Measurements from ENCODE around the gene PTPN3.

The PTPN3 gene

DNA sequence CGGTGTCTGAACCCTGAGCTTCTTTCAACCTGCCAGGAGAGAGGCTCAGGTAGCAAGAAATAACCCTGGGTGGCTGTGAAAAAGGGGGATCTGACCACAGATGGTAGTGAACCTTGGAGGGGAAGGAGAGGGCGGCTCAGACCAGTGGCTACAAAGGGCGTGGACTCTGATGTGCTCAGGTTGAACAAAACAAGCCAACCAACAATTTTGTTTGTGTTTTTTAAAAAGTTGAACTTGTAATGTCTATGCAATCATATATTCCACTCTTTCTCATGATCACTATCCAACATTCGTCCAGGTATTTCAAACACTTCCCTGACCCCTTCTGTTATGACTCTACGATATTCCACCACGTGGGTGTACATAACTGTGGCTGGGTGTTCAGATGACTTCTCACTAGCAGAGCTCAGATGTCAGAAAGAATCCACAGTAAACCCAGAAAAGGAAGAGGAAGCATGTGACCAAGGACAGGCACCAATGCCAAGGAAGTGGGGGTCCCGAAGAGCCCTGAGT lies 20.0 kb downstream of the PTPN3 start:
- in situ Hi-C loops (cut with MboI; ENCODE audit: low sequenced_read_pairs) = no loop called here

DNA sequence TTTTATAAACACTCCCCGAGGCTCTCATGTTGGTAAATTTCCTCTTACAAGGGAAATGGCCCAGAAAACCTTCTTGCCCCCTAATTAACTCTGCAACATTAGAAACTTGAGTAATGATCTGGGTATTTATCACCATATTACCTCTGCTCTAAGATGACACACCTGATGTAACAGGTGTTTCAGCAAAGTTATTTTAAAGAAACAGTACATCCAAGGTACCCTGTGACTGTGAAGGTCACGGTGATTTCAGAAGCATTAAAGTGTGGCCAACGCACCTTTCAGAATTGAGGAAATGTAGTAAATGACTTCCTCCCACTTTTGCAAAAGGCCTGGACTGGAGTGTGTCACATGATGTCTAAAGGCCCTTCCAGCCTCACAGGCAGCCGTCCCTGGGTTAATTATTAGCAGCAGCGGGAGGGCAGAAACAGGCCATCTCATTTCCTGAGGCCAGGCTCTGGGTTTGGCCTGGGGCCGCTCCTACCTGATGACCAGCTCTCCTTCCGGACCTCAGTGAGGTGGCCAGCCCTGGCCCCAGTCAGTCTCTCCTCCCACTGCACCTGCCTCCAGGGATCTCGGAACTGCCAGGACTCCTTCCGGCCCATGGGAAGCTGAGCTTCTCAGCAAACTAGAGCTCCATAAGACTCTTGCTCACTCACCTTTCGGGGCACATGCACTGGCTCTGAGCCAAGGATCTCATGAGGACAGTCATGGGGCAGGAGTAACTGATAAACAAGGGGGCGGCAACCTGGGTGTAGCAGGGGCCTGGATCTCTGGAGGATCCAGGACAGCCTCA lies 20.7 kb downstream of the PTPN3 start:
- in situ Hi-C loops (cut with MboI; ENCODE audit: low sequenced_read_pairs) = no loop called here

DNA sequence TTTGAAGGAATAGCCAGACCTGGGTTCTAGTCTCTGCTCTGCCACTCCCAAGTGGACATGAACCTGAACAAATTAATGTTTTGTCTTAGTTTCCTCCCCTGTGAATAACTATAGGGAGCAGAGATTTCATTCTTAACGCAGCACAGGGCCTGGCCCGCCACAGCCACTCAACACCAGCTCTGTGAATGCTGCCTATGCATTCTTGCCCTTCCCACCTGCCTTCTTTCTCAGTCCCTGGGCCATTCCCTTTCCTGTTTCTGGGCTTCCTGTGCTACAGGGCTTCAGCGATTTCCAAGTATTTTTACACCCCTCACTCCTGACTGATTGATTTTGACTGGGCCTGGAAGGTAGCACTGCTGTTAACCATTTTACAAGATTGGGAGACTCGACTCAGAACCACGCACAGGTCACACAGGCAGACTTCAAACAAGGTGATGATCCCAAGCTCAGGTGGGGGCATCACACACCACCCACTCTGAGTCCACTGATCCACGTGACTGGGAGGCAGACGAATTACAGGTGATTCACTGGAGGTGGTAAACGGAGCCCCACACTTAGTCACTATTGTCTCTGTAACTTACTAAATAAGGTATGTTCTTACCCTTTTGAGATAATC lies 21.4 kb downstream of the PTPN3 start:
- in situ Hi-C loops (cut with MboI; ENCODE audit: low sequenced_read_pairs) = no loop called here

DNA sequence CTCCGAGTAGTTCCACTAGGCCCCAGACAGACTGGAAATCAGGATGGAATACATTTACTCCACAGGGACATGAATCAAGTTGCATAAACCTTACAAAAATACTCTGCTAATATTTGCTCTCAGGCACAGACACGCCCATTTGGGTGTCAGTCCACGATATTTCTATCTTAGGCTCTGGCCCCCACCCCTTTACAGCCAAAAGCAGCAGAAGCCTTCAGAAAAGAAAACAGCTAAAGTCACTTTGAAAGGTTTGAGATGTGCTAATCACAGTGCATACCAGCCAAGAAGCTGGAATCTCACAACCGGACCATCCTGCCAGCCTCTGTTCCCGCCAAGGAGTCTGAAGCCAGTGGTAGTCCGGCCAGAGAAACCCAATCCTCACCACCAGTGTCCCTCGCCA lies 22.6 kb downstream of the PTPN3 start:
- in situ Hi-C loops (cut with MboI; ENCODE audit: low sequenced_read_pairs) = no loop called here

DNA sequence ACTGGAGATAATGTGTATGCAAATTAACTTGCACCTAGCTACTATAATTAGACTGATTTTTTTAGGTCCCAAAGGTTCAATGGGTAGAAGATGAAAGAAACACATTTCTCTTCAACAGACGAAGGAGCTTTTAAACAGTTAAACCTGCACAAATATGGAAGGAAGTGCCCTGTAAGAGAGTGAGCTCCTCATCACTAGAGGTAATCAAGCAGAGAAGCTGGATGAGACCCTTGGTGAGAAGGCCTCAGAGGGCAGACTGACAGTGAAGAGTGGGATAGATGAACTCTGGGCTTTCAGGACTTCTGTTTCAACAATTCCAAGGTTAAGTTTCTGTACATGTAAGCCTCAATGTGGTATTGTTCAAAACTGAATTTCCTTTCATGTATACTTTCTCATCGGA lies 23.2 kb downstream of the PTPN3 start:
- in situ Hi-C loops (cut with MboI; ENCODE audit: low sequenced_read_pairs) = no loop called here

DNA sequence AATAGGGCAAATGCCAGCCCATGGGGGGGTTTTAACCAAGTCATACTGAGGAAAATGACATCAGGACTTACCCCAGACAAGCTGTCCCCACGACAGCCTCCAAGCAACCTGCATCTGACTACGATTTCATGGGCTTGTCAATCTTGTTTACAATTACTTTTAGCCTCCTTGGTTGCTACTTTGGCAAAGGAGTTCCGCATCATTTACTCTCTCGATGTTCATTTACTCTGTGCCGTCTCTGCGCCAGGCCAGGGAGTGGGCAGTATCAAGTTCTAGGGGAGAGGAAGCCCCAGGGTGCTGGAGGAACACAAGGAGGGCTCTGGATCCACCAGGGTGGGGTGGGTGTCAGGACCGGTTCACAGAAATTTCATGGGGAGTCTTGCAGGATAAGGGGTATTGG lies 23.9 kb downstream of the PTPN3 start:
- in situ Hi-C loops (cut with MboI; ENCODE audit: low sequenced_read_pairs) = no loop called here

DNA sequence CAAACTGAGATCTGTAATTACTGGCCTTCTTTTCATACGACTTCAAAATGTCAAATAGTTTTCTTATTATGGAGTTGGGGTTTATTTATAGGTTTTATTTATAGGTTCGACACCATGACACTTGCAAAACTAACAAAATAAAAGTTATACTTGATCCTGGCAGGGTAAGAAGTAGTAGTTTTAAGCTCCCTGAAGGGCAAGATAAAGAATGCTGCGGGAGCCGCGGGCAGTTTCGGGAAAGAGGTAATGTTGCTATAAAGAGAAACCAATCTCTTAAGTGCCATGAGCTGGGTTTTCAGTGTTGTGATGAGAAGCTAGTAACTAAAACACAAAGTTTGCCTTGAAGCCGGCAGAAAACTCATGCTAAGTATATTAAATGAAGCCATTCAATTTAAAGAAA lies 24.8 kb downstream of the PTPN3 start:
- in situ Hi-C loops (cut with MboI; ENCODE audit: low sequenced_read_pairs) = no loop called here

DNA sequence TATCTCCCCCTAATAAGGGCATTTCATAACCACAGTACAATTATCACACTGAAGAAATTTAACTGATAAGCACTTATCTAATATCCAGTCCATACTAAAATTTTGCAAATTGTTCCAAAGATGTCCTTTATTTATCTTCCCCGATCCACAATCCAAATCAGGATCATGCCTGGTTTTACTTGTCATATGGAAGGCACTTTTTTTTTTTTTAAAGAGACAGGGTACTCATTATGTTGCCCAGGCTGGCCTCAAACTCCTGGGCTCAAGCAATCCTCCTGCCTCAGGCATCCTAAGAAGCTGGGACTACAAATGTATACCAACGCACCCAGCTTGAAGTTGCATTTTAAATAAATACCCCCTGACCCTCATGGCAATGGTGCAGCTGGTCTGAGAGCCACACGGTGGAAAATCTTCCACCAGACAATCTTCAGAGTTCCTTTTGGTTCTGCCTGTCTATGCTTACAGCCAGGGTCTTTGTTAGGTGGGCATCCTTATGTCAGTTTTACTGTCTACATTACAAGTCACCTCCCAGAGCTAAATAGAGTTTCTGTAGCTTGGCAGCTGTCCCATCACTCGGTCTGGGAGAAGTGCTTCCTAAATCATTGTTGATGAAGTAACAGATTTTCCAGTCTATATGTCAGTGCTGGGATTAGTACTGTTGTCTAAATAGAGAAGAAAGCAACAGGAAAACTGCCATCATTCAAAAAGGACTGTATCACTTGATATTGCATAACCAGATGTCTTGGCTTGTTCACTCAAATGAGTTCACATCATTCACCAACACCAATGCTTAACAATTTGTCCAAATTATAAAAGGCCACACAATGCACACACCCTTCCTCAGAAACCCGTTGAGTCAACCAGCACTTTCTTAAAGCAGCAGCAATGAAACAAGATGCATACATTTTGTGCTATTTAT lies 26.4 kb downstream of the PTPN3 start:
- in situ Hi-C loops (cut with MboI; ENCODE audit: low sequenced_read_pairs) = no loop called here

DNA sequence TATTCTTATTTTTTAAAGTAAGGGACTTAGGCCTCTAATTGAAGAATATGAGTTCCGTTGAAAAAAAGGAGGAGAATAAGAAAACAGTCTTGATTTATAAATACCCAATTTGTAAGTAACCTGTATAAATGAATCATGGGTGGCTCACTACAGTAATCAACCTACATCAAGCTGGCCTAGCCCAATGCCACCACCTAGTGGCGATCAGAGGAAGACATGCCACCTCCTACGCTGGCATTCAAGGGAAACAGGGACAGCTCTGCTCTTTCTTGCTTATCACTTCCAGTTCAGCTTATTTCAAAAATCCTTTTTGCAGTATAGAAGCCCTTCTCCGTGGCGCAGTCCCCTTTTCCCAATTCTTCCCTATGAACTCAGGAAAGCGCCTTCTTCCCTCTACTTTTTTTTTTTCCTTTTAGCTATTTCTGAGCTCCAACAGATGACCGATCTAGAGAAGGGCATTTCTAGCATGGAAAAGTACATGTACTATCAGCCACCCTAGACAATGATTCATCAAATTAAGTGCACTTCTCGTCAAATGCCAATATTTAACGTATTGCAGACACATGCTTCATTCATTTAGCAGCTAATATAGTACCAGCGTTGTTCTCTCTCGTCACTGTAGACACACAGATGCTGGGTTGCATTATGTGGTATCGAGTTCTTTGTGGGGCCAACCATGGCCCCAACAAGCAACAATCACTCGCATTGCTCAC lies 28.3 kb downstream of the PTPN3 start:
- in situ Hi-C loops (cut with MboI; ENCODE audit: low sequenced_read_pairs) = no loop called here

DNA sequence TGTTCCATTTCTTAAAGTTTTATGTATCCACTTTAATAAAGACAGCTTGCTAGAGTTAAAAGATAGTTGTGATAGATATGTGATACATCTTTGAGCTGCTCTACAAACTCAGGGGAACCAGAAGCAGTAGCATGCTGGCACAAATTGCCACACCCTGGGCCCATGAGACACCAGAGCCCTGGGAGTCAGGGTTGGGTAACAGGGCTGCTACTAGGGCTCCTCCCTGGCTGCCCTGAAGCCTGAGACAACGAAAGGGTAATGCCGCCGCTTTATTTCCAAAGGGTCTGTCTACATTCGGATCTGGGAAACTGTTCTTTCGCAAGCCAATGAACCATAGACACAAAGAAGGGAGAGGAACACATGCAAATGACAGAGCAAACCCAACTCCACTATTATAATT lies 29.2 kb downstream of the PTPN3 start:
- in situ Hi-C loops (cut with MboI; ENCODE audit: low sequenced_read_pairs) = no loop called here

DNA sequence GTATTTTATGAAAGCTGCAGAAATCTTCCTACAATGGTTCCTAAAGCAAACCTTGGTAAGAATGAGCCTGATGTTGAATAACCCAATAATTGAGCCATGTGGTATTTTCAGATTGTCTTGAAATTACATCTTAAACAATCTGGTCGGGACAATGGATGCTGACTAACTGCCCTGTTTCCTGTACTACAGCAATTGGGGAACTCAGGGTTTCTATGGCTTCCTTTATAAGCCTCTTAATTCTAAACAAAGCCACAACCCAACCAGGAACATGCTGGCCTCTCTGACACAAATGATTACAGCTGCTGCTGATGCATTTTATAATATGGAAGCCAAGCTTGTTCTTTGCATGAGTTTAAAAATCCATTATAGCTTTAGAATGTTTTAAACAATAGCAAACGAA lies 30.2 kb downstream of the PTPN3 start:
- in situ Hi-C loops (cut with MboI; ENCODE audit: low sequenced_read_pairs) = no loop called here

DNA sequence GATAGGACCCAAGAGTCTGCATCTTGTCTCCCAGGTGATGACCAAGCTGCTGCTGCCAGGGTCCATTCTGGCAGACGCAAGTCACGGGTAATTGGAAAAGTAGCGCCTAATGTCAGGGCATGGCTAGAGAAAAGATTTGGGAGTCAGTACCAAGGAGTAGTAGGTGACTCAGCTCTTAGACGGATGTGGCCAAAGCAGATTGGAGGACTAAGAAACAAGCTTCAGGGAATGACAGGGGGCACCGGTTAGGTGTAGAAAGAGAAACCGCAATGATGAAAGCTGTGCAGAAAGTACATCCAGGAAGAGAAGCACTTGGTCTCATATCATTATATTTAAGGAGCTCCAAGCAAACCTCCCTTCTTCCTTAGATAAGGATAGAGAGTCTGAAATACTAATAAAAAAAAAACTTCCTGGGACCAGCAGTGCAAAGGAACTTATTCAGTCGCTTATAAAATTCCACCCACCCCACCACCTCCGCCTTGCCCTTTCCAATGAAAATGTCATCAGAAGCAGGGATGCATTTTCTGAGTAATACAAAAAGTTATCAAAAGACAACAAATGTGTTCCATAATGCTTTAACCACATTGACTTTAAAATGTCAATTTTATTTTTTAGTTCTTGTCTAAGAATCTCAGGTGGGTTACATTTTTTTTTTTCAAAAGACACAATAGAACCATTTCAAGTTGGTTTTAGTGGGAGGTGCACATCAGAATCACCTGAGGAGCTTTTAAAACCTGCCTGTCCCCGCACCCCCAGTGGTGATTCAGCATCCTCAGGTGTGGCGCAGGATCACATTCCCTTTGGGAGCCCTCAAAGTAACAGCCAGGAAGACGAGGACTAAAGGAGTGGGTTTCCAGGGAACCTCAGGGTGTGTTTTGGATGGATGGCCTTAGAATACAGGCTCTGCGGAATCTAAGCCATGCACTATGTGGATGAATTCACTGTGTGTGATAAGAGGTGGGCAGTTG lies 31.2 kb downstream of the PTPN3 start:
- in situ Hi-C loops (cut with MboI; ENCODE audit: low sequenced_read_pairs) = no loop called here

DNA sequence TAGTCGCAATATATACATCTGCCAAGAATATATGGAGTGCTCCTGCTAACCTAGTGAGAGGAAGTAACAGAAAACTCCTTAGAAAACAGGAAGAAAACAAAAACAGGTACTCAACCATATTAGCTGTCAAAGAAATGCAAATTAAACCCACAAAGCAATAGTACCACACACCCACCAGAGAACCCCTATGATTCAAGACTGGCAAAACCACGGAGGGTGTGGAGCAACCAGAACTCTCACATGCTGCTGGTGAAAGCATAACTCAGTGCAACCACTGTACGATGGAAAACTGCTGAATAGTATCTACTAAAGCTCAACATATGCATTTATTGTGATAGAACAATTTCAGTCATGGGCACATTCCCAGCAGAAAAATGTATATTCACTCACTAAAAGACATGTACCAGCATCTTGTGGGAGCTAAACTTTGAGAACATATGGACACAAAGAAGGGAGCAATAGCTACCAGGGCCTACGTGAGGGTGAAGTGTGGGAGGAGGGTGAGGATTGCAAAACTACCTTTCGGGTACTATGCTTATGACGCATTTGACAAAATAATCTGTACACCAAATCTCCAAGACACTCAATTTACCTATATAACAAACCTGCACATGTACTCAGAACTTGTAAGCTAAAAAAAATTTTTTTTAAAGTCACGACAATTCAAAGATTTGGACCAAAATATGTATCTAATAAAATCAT lies 34.0 kb downstream of the PTPN3 start:
- in situ Hi-C loops (cut with MboI; ENCODE audit: low sequenced_read_pairs) = no loop called here

DNA sequence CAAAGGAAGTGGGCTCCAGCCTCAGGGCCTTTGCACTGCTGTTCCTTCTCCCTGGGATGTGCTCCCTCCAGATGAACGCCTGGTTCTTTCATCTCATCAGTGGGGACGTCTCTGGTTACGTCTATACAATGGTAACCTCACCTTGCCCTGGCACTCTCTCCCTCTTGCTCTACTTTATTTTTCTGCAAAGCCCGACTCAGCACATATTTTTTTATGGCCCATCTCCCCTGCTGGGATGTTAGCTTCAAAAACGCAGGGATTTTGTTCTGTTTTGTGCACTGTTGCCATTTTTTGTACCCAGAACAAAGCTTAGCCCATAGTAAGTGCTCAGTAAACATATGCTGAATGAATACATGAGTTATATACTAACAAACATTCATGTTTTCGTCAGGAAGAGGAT lies 37.5 kb downstream of the PTPN3 start:
- in situ Hi-C loops (cut with MboI; ENCODE audit: low sequenced_read_pairs) = no loop called here

DNA sequence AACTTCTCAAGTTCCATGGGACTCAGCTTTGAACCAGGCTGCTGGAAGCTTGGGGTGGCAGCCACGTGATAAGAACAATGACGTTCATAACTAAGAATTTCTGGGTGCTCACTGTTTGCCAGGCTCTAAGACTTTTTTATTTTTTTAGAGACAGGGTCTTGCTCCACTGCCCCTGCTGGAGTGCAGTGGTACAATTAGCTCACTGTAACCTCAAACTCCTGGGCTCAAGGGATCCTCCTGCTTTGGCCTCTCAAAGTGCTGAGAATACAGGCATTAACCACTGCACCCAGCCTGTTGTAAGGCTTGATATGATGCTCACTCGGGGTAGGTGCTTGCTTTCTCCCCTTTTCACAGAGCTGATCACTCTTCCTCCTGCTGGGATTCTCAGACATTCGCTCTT lies 38.7 kb downstream of the PTPN3 start:
- in situ Hi-C loops (cut with MboI; ENCODE audit: low sequenced_read_pairs) = no loop called here

DNA sequence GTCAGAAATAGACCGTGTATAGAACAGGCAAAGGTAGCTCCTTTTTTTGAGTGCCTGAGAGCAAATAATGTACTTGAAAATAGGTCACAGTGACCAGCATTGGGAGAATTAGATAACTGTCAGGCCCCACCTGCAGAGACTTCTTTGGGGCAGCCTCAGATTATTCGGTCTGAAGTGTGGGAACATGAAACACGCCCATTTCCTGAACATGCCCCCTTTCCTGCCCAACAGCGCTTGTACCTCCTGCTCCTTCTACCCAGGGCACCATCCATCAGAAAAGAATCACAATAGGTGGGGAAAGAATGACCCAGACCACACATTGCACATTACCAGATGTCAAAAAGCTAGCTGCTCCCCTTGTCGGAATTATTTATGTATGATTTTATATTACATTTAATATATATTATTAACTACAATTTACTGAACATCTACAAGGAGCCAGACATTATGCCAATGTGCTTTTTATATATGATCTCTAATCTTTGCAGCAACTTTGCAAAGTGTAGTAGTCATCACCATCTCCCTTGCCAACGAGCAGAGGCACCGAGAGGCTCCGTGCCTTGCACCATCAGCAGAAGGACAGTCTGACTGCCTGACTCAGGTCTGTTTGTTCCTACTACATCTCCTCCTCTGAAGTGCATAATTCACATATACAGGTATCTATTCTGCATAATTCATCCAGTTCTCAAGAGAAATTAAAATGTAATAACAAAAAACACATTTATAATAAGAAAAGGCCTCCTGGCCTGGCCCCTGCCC lies 39.5 kb downstream of the PTPN3 start:
- in situ Hi-C loops (cut with MboI; ENCODE audit: low sequenced_read_pairs) = no loop called here

DNA sequence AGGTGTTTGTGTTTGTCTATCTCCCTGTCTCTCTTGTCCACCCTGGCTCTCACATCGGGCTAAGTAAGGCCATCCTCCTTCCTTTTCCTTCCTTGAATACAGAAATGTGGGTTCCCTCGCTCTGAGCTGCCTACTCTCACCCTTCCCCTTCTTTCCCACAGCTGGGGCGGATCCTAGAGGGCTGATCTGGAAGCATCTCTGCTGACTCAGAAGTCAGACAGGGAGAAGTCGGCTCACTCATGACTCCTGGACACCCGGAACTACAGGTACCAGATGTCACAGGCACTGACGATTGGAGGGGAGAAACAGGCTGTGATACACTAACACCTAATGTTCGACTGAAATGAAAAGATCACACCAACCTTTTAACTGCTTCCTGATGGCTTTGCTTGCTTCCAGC lies 41.3 kb downstream of the PTPN3 start:
- in situ Hi-C loops (cut with MboI; ENCODE audit: low sequenced_read_pairs) = no loop called here

DNA sequence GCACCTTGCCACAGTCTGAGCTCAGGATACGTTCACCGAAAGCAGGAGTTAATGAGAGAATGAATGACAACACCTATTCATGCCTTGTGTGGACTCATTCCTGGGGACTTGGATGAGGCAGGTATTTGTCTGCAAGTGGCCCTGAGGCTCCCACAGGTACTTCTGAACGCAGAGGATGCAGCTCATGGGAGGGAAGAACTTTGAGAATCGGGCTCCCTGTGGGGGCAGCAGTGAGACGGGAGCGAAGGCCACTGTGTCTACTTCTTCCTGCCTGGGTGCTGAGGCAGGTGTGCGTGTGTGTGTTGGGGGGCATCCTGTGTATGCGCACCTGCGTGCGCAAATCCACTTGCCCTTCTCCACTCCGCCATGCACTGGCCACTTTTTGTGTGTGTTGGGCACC lies 42.2 kb downstream of the PTPN3 start:
- in situ Hi-C loops (cut with MboI; ENCODE audit: low sequenced_read_pairs) = no loop called here

Data from HL-60/S4 treated with retinoic acid at 250 ng/mL for 4 days and 3 days (cell line).